Retinal pigment epithelial cell (primary cell): Measurements from ENCODE around the gene FAM209B.

Experiments
- DNase-seq: peaks from one replicate; pipeline ENCODE4 v3.0.0-alpha.2; 2010; ENCODE audit warnings: low read depth
- H3K4me3 ChIP-seq: 2 replicates; pipeline ENCODE4 v1.5.1; 2011; ENCODE audit warnings: mild to moderate bottlenecking, low read length, control low read depth, moderate library complexity
- TF ChIP-seq, protein P1 (sequence below): conservative IDR thresholded peaks from 2 replicates; pipeline ENCODE4 v1.5.1; 2011; ENCODE audit warnings: low read depth, low read length, control low read depth, inconsistent platforms

The FAM209B gene

DNA sequence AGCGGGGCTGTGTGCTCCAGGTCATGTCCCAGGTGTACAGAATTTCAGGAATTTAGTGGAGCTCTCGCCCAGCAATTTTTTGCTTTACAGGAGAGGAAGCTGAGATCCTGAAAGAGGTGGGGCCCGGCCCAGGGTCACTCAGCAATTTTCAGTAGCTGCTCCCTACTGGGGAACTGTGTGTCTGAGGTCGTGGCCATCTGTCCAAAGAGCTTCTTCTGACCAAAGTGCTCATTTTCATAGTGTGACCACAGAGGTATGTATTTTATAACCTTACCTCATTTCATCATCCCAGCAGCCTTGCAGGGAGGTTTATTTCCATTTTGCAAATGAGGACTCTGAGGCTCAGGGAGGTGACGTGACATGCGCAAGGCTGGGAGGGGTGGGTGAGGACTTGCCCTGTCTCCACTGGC, 46.3 kb downstream of the FAM209B start:
- no peak for DNase-seq
- TF ChIP-seq, protein P1, sequence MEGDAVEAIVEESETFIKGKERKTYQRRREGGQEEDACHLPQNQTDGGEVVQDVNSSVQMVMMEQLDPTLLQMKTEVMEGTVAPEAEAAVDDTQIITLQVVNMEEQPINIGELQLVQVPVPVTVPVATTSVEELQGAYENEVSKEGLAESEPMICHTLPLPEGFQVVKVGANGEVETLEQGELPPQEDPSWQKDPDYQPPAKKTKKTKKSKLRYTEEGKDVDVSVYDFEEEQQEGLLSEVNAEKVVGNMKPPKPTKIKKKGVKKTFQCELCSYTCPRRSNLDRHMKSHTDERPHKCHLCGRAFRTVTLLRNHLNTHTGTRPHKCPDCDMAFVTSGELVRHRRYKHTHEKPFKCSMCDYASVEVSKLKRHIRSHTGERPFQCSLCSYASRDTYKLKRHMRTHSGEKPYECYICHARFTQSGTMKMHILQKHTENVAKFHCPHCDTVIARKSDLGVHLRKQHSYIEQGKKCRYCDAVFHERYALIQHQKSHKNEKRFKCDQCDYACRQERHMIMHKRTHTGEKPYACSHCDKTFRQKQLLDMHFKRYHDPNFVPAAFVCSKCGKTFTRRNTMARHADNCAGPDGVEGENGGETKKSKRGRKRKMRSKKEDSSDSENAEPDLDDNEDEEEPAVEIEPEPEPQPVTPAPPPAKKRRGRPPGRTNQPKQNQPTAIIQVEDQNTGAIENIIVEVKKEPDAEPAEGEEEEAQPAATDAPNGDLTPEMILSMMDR, result no peak

DNA sequence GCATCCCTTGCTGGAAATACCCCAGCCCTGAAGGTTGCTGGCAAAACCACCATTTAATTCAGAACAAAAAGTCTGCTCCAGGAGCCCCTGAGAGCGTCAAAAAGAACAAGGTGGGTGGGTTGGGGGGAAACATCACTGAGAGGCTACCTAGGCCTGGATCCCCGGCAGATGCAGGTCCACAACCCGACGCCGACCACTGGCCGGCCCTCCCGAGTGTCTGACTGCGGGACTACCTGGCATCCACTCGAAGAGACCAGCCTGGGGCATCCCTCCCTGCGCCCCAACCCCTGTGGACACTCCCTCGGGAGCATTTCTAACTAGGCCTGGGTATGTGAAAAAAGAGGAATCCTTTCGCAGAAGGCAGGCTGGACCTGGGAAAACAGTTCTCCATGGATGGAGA, 47.2 kb downstream of the FAM209B start:
- DNase-seq, result no peak
- TF ChIP-seq, protein P1, result no peak
- H3K4me3 ChIP-seq, result no peak overlapping the region

More for the DNA sequence above, 46.3 kb downstream of the FAM209B start:
- no peak overlapping the region for H3K4me3 ChIP-seq

DNA sequence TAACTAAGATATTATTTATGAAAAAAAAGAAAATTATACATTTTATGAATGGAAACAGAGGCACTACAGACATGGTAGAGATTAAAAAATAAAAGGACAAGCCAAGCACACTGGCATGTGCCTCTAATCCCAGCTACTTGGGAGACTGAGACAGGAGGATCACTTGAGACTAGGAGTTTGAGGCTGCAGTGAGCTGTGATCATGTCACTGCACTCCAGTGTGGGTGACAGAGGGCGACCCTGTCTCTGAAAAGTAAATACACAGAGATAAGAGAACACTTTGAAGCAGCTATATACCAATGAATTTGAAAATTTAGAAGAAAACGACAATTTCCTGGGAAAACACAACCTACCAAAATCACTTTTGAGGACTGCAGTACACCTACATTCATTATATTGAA, 48.7 kb downstream of the FAM209B start:
- TF ChIP-seq, protein P1, result no peak
- no peak overlapping the region for H3K4me3 ChIP-seq
- no peak for DNase-seq

DNA sequence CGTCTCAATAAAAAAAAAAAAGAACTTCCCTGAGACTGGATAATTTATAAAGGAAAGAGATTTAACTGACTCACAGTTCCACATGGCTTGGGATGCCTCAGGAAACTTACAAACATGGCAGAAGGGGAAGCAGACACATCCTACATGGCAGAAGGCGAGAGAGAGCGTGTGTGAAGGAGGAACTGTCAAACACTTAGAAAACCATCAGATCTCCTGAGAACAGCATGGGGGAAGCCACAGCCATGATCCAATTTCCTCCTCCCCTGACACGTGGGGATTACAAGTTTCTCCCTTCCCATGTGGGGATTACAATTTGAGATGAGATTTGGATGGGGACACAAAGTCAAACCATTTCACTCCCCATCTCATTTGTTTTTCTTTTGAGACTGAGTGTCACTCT, 49.5 kb downstream of the FAM209B start:
- no peak overlapping the region for H3K4me3 ChIP-seq
- DNase-seq, result no peak
- TF ChIP-seq, protein P1, result no peak

DNA sequence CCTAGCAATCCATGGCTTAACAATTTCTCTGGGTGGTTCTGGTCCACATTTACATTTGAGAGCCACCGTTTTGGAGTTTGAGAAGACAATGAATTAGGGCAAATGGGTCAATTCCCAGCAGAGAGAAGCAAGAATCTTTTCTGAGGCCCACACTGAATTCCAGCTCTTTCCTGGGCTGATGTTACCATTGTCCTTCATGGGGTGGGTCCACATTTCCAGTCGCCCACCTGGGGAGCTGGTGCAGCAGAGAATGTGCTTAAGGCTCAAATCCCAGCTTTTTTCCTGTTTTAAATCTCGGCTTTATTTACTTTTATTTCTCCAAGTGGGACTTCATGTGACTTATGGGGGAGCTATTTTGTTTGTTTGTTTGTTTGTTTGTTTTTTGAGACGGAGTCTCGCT, 51.9 kb downstream of the FAM209B start:
- H3K4me3 ChIP-seq, result no peak overlapping the region
- DNase-seq, result no peak
- TF ChIP-seq, protein P1, result no peak
